HAP-1 (cell line): ENCODE results near the gene GATAD2A.
A peak's percentile ranks its signal among the peaks of the same experiment; 100 is the strongest.

Experiments
- DNase-seq, 2 experiments: peaks; one replicate each; pipeline ENCODE4 v3.0.0-alpha.2; 2016 to 2020; ENCODE audit warnings: low spot score in 2 of 2
- H3K27me3 ChIP-seq: fragments of 250-450 bp; sonication (Bioruptor Pico); 2 replicates; pipeline ENCODE4 v1.5.1; 2020; ENCODE audit warnings: low read depth, mild to moderate bottlenecking, moderate library complexity
- H3K36me3 ChIP-seq: fragments of 250-450 bp; sonication (Bioruptor Pico); replicated peaks from 2 replicates; pipeline ENCODE4 v1.5.1; 2020; ENCODE audit warnings: mild to moderate bottlenecking
- H3K4me1 ChIP-seq: fragments of 250-450 bp; sonication (Bioruptor Pico); 2 replicates; pipeline ENCODE4 v1.5.1; 2020; ENCODE audit warnings: mild to moderate bottlenecking
- H3K4me3 ChIP-seq: fragments of 250-450 bp; sonication (Bioruptor Pico); 2 replicates; pipeline ENCODE4 v1.5.1; 2020; ENCODE audit warnings: mild to moderate bottlenecking, moderate library complexity
- H3K9me3 ChIP-seq: fragments of 250-450 bp; sonication (Bioruptor Pico); 2 replicates; pipeline ENCODE4 v1.5.1; 2020; ENCODE audit warnings: mild to moderate bottlenecking, moderate library complexity
- in situ Hi-C: fragments of 300-500 bp; cut with MboI; formaldehyde crosslinking; loops from 3 replicates; pipeline ENCODE4 v1.14.3; 2020; ENCODE audit warnings: low sequenced_read_pairs, inconsistent platforms, mixed read lengths

GATAD2A gene

DNA sequence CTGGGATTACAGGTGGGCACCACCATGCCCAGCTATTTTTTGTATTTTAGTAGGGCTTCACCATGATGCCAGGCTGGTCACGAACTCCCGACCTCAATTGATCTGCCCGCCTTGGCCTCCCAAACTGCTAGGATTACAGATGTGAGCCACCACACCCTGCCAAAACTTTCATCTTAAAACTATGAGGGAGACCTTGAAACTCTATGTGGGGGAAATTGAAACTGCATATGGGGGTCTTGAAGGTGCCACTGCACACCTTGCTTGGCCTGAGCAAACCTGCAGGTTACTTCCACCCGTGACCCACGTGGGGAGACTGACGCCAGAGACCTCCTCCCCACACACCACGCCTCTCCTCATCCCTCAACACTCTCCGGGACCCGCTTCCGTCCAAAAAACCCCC, 148.2 kb downstream of the GATAD2A start:
- in situ Hi-C loops: no loop called here

DNA sequence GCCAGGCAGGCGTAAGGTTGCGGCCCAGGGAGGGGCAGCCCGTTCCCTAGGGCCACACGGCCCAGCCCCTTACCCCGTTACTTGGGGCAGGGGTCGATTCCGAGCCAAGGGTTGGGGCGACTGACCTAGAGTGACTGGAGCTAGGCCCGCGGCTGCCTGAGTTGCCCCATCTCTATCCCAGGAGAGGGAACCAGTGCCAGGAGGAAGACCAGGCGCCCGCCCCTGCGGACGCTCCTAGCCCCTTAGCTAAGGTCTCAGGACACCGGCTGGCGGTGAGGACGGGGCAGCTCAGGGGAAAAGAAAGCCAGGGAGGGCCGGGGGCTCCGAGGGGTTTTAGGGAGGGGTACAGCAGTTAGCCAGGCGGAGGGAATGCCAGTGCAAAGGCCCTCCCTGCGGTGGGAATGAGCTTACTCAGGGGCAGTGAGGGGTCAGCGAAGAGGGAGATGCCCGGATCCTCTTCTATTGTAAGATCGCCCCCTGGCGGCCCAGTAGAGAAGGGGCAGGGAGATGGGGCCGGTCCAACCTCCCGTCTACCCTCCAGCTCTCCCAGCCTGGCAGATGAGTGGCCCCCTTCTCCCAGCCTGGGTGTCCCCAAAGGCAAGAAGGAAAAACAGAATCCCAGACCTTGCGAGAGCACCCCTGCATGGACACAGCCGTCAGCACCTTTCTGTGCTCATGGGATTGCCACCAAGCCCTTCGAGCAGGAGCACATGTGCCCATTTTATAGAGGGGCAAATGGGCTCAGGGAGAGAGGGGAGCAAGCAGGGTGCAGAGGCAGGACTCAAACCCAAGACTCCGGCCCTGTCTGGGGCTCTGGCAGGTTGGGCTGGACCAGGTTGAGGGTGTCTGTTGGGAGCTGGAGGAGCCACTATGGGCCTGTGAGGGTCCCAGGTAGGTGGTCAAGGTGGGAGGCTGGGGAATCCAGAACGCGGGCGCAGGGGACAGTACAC, 148.9 kb downstream of the GATAD2A start:
- in situ Hi-C loops: no loop called here
- H3K9me3 ChIP-seq: no peaks in the 10 kb centered on the region
- no peak overlapping the region for H3K4me3 ChIP-seq
- H3K27me3 ChIP-seq: no peaks in the 10 kb centered on the region
- H3K36me3 ChIP-seq: no peaks in the 10 kb centered on the region
- DNase-seq: peak; percentile 53 to 80
- H3K4me1 ChIP-seq: no peaks in the 10 kb centered on the region

More for the DNA sequence above, 148.2 kb downstream of the GATAD2A start:
- no peaks in the 10 kb centered on the region for H3K27me3 ChIP-seq
- H3K36me3 ChIP-seq: no peaks in the 10 kb centered on the region
- H3K4me3 ChIP-seq: no peak overlapping the region
- H3K4me1 ChIP-seq: no peaks in the 10 kb centered on the region
- H3K9me3 ChIP-seq: no peaks in the 10 kb centered on the region
- DNase-seq: no peak

DNA sequence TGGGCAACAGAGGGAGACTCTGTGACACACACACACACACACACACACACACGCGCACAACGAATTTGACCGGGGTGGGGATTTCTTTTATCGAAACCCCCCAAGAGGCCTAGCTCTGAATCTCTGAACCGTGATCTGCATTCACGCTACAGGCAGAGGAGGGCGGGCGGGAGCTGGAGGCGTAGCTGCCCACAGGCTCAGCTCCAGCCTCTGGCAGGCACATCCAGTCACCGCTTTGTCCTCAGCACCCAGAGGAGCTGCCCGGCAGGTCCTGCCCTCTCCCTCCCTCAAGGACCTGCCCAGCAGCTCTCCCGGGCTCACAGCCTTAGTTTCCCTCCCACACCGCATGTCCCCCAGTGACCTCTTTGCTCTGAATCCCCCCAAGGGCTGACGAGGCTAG, 152.6 kb downstream of the GATAD2A start:
- DNase-seq: no peak
- no peak overlapping the region for H3K4me3 ChIP-seq
- no peaks in the 10 kb centered on the region for H3K9me3 ChIP-seq
- in situ Hi-C loops: no loop called here
- H3K36me3 ChIP-seq: no peaks in the 10 kb centered on the region
- no peaks in the 10 kb centered on the region for H3K27me3 ChIP-seq
- no peaks in the 10 kb centered on the region for H3K4me1 ChIP-seq
